Stimulated activated CD4-positive, alpha-beta T cell treated with anti-CD3 and anti-CD28 coated beads, TNF-alpha, amount 100 ng/mL, for 1 hour (primary cell): ENCODE data around the gene NR1D1.

Experiments
- DNase-seq, 3 donors: peaks; one replicate each; pipeline ENCODE4 v3.0.0-alpha.2; 2020; ENCODE audit warnings: low read depth in 3 of 3, low spot score in 1 of 3

NR1D1 gene

GRCh38 chr17:40076591-40076990 is 23.8 kb downstream of the NR1D1 start:
- no peak for DNase-seq

DNA sequence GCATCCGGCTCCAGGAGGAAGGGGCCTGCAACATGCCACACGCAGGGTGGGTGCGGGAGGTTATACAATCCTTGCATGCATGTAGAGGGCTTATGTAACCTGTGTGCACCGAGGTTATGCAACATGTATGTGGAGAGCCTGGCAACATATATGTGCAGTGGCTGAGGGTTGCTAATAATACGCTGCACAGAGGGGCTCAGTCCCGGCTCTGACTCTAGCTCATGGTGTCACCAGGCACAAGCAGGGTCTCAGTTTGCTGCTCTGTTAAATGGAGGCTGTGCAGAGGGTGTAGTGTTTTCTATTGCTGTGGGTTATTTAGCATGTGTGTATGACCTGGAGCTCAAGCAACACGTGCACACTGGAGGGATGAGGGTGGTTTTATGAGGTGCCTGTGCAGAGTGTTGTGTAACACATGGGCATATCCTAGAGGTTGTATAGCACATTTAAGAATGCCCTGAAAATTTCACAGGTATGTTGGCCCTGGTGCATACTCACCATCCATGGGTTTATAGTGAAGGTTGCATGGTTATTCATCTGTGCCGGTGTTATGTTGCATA is 24.4 kb downstream of the NR1D1 start:
- DNase-seq: no peak

- peak in 2 of 3 donors; percentile 51 to 52 for DNase-seq
Measured at GRCh38 chr17:40075201-40075941, 25.0 kb downstream of the NR1D1 start.

- DNase-seq: no peak
Measured at GRCh38 chr17:40074871-40075200, 25.6 kb downstream of the NR1D1 start.

DNA sequence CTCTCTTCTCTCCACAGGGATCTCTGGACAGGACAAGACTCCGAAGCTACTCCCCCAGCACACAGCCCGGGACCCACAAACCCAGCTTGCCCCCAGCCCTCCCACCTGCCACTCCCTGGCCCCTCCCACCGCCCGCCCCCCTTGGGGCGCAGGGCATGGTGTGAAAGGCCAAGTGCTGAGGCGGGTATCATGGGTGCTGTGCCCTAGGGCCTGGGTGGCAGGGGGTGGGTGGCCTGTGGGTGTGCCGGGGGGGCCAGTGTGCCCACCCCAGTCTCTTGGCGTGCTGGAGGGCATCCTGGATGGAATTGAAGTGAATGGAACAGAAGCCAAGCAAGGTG is 26.2 kb downstream of the NR1D1 start:
- DNase-seq: no peak

- DNase-seq: no peak
Measured at GRCh38 chr17:40073454-40074174, 26.8 kb downstream of the NR1D1 start.

DNA sequence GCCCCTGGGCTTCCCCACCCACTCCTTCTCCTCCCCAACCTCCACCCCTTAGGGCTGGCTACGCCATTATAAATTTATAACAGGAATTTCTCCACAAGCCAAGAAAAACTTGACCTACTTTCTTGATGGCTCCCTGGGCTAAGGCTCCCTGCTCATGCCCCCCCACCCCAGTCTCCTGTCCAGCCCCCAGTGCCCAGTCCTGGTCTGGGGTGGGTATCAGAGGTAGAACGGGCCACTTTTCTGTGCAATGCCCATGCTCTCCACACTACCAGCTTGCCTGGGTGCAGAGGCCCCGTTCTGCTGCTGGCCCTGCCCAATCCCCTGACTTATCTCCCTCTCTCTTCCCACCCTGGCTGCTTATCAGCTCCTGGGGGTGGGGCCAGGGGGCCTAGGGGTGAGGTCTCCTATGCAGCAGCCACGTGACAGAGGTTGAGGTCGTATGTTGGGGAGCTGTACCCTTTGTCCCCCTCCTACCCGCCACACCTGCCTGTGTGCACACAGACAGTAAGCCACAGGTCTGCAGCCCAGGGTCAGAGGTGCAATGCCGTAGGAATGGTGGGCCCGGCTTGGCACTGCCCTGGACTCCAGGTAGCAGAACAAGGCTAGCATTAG is 27.5 kb downstream of the NR1D1 start:
- DNase-seq: no peak

- DNase-seq: no peak
Measured at GRCh38 chr17:40072040-40072734, 28.2 kb downstream of the NR1D1 start.

- DNase-seq: no peak
Measured at GRCh38 chr17:40071313-40072039, 28.9 kb downstream of the NR1D1 start.

DNA sequence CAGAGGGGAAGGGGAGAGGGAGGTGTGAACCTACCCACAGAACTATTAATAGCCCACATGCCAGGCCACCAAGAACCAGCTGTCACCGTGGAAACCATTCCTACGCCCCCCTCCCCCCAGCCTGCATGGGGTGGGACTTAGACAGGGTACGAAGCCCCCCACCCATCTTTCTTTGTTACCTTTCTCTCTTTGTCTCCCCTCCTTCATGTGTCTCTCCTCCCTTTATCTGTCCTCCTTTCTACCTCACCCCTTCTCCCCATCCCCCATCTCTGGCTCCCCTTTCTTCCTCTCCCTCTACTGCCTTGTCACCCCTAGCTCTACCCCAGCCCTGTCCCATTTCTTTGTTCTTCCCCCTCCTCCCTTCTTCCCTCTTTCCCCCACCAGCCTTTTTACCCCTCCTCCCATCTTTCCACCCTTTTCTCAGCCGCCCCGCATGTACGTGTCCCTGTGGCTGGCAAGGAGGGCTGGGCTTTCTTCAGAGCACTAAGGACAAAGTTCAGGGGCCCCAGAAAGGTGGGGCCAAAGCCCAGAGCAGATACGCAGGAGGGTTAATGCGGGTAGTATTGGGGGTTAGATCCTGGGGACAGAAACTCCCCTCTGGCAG is 29.6 kb downstream of the NR1D1 start:
- DNase-seq: no peak

- DNase-seq: no peak
Measured at GRCh38 chr17:40069751-40070708, 30.4 kb downstream of the NR1D1 start.

DNA sequence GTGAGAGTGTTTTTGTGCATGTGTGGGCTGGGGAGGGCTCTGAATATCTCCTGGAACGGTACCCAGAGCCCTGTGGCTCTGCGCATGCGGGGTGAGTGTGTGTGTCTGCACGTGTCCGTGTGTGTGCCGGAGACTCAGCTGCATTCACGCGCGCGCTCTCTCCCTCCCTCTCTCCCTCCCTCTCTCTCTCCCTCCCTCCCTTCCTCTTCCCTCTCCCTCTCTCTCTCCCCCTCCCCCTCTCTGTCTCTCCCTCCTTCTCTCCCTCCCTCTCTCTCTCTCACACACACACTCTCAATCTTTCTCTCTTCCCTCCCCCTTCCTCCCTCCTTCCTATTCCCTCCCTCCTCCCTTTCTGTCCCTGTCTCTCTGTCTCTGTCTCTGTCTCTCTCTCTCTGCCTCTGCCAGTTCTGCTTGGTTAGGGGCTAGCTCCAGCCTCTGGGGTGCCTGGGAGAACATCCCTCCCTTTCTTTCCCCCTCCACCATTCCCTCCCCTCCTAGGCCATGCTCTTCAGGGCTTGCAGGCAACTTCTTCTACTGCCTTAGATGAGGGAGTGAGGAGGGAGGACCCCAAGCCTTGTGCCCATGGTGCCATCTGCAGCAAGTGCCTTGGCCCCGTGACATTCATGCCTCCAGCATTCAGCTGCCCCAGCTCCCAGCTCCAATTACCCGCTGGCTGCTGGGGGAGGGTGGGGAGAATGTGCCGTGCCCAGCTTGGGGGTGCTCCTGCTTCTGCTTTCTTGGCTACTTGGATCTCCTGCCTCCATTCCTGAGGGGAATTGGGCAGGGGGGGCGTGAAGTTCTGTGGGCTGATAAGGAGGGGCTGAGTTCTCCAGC is 31.3 kb downstream of the NR1D1 start:
- peak; percentile 58 to 73 (median 59) for DNase-seq

GRCh38 chr17:40068584-40068916 is 31.8 kb downstream of the NR1D1 start:
- DNase-seq: no peak

- no peak for DNase-seq
Measured at GRCh38 chr17:40068129-40068581, 32.2 kb downstream of the NR1D1 start.

DNA sequence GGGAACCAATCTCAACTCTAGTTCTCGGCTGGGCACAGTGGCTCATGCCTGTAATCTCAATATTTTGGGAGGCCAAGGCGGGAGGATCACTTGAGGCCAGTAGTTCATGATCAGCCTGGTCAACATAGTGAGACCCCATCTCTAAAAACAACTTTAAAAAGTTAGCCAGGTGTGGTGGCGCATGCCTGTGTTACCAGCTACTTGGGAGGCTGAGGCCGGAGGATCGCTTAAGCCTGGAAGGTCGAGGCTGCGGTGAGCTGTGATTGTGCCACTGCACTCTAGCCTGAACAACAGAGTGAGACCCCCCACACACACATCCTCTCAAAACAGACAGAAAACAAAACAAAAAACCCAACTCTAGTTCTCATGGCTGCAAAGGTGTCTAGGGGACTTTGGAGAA is 32.7 kb downstream of the NR1D1 start:
- no peak for DNase-seq

GRCh38 chr17:40065769-40066510 is 34.4 kb downstream of the NR1D1 start:
- no peak for DNase-seq

DNA sequence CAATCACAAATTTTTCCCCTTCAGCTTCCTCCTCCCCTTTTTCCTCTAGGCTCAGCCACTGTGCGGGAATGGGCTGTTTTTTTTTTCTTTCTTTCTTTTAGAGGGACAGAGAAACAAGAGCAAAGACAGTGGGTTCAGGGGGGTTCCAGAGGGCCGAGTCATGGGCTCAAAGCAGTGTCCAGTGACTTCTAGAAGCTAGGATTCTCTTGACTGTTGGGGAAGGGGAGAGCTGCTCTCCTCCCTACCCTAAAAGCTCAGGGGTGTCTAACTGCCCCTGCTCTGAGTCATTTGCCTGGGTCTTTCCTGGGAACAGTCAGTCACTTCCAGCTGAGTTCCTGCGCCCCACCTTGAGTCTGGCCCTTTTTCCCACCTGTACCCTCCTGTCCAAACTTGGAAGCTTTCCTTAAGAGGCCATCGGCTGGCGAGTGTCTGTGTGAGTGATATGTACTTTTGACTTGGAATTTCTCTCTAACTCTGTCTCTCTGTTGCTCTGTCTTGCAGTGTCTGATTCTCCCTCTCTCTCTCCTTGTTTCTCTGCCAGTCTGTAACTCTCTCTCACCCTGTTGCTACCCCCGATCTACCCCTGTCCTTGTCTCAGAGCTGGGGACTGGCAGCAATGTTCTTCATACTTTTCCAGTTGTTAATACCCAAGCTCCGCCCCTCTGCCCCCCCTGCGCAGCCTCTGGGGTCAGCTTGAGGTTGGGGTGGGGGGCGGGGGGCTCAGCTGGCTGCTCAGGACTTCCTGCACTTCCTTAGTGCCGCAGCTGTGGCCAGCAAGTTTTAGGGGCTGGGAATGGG is 35.2 kb downstream of the NR1D1 start:
- DNase-seq: no peak
